CMK (cell line): ENCODE data around the gene REXO1.
A peak's percentile ranks its signal among the peaks of the same experiment; 100 is the strongest.

Experiments used
- DNase-seq: peaks from one replicate; pipeline ENCODE4 v3.0.0-alpha.2; 2010; ENCODE audit warnings: low read depth

REXO1 gene

GRCh38 chr19:1860821-1861598 is 12.7 kb upstream of the REXO1 start:
- no peak for DNase-seq

- DNase-seq = no peak
Observed at GRCh38 chr19:1860042-1860775, 11.9 kb upstream of the REXO1 start.

GRCh38 chr19:1859331-1859781 is 11.1 kb upstream of the REXO1 start:
- DNase-seq = no peak

- no peak for DNase-seq
Observed at GRCh38 chr19:1858412-1859081, 10.3 kb upstream of the REXO1 start.

- DNase-seq = no peak
Observed at GRCh38 chr19:1857648-1858326, 9.5 kb upstream of the REXO1 start.

GRCh38 chr19:1856698-1857603 is 8.7 kb upstream of the REXO1 start:
- DNase-seq = no peak

- DNase-seq = no peak
Observed at GRCh38 chr19:1856345-1856697, 8.0 kb upstream of the REXO1 start.

- DNase-seq = no peak
Observed at GRCh38 chr19:1855828-1856255, 7.6 kb upstream of the REXO1 start.

- peak; percentile 85 for DNase-seq
Observed at GRCh38 chr19:1855040-1855827, 7.0 kb upstream of the REXO1 start.

- no peak for DNase-seq
Observed at GRCh38 chr19:1854542-1855039, 6.3 kb upstream of the REXO1 start.

GRCh38 chr19:1854039-1854541 is 5.8 kb upstream of the REXO1 start:
- no peak for DNase-seq

- no peak for DNase-seq
Observed at GRCh38 chr19:1853295-1854038, 5.2 kb upstream of the REXO1 start.

GRCh38 chr19:1852581-1853128 is 4.4 kb upstream of the REXO1 start:
- no peak for DNase-seq

GRCh38 chr19:1851654-1852580 is 3.6 kb upstream of the REXO1 start:
- no peak for DNase-seq

- DNase-seq = no peak
Observed at GRCh38 chr19:1850809-1851653, 2.7 kb upstream of the REXO1 start.

- no peak for DNase-seq
Observed at GRCh38 chr19:1849886-1850398, 1.7 kb upstream of the REXO1 start.

- no peak for DNase-seq
Observed at GRCh38 chr19:1849132-1849474, 820 bp upstream of the REXO1 start.
